ENCODE results near the gene MICU1.

GRCh38 chr10:72639441-72639873 is 13.6 kb upstream of the MICU1 start:
- no peak for TF ChIP-seq POLR2AphosphoS5 (IDR thresholded peaks at IDR 0.05; ENCODE audit: insufficient read depth, low read depth, low read length)
- no peak for TF ChIP-seq CTCF (IDR thresholded peaks at IDR 0.05; ENCODE audit: extremely low read depth in 1 of 2, insufficient read depth in 1 of 2, low read depth in 1 of 2, low read length in 2 of 2)
- no peak for TF ChIP-seq EZH2 (IDR thresholded peaks at IDR 0.05; ENCODE audit: borderline replicate concordance, low read depth, low read length, severe bottlenecking)
- TF ChIP-seq POLR2A (IDR thresholded peaks at IDR 0.05; ENCODE audit: low read depth, low read length), result no peak
- no peak for TF ChIP-seq GATA2 (IDR thresholded peaks at IDR 0.05; ENCODE audit: insufficient read depth, insufficient read length, low read depth, low read length)
- no peak for TF ChIP-seq MYC (IDR thresholded peaks at IDR 0.05; ENCODE audit: low read depth, low read length)
- no peak for TF ChIP-seq FOS (IDR thresholded peaks at IDR 0.05; ENCODE audit: borderline replicate concordance, insufficient read depth, low read length)
- TF ChIP-seq, protein P1, sequence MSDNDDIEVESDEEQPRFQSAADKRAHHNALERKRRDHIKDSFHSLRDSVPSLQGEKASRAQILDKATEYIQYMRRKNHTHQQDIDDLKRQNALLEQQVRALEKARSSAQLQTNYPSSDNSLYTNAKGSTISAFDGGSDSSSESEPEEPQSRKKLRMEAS (IDR thresholded peaks at IDR 0.05; ENCODE audit: insufficient read depth, insufficient read length), result no peak
- TF ChIP-seq JUN (IDR thresholded peaks at IDR 0.05; ENCODE audit: borderline replicate concordance, insufficient read depth, insufficient read length, low read depth), result no peak

Data from endothelial cell of umbilical vein (primary cell).